Adrenal gland (tissue), 5 donors: ENCODE measurements around the gene SLC36A1.

Source experiments
- CTCF ChIP-seq, 6 experiments: fragments of 450-650 bp in 4 of 6; fragments of 200-600 bp in 2 of 6; sonication (generic) in 1 of 6; IDR thresholded peaks; 1 replicate in 5 of 6; 2 replicates in 1 of 6; pipeline versions ENCODE4 v1.5.1 to v1.8.0; 2016 to 2021; ENCODE audit warnings: antibody characterized with exemption in 6 of 6, mild to moderate bottlenecking in 2 of 6, moderate library complexity in 1 of 6
- POLR2A ChIP-seq, 2 donors: fragments of 450-650 bp; IDR thresholded peaks; one replicate each; pipeline ENCODE4 v1.6.1; 2017; ENCODE audit warnings: antibody characterized with exemption in 2 of 2, mild to moderate bottlenecking in 2 of 2, moderate library complexity in 1 of 2
- donor health status: DM: no; HTN: no; CAD: no.

- no peak for TF ChIP-seq CTCF (IDR thresholded peaks at IDR 0.05)
- no peak for TF ChIP-seq POLR2A (IDR thresholded peaks at IDR 0.05)
Measured at GRCh38 chr5:151532416-151532815, 85.0 kb downstream of the SLC36A1 start.
